Measurements from ENCODE around the gene ETFA.
"Not testable (repeated sequence)": the region's sequence is repeated elsewhere in the genome, so short reads cannot be mapped to it uniquely, and the experiment has no call there.

ETFA gene

GRCh38 chr15:76324066-76324465 lies 12.8 kb upstream of the ETFA start:
- no peak for DNase-seq (ENCODE audit: low read depth, low spot score)
- TF ChIP-seq CTCF (IDR thresholded peaks at IDR 0.05; ENCODE audit: low read depth, low read length) = no peak
- in situ Hi-C loops (cut with HindIII; ENCODE audit: low sequenced_read_pairs) = no loop called here
- no peak overlapping the region for H3K4me3 ChIP-seq (ENCODE audit: low read depth, low read length)

GRCh38 chr15:76321602-76322001 lies 10.3 kb upstream of the ETFA start:
- TF ChIP-seq CTCF (IDR thresholded peaks at IDR 0.05; ENCODE audit: low read depth, low read length) = no peak
- in situ Hi-C loops (cut with HindIII; ENCODE audit: low sequenced_read_pairs) = no loop called here
- no peak overlapping the region for H3K4me3 ChIP-seq (ENCODE audit: low read depth, low read length)
- DNase-seq (ENCODE audit: low read depth, low spot score) = no peak

- no peak overlapping the region for H3K4me3 ChIP-seq (ENCODE audit: low read depth, low read length)
- in situ Hi-C loops (cut with HindIII; ENCODE audit: low sequenced_read_pairs) = no loop called here
- TF ChIP-seq CTCF (IDR thresholded peaks at IDR 0.05; ENCODE audit: low read depth, low read length) = no peak
- no peak for DNase-seq (ENCODE audit: low read depth, low spot score)
Observed at GRCh38 chr15:76321171-76321570, 9.9 kb upstream of the ETFA start.

- DNase-seq (ENCODE audit: low read depth, low spot score) = no peak
- TF ChIP-seq CTCF (IDR thresholded peaks at IDR 0.05; ENCODE audit: low read depth, low read length) = no peak
- no peak overlapping the region for H3K4me3 ChIP-seq (ENCODE audit: low read depth, low read length)
- in situ Hi-C loops (cut with HindIII; ENCODE audit: low sequenced_read_pairs) = no loop called here
Observed at GRCh38 chr15:76320012-76320411, 8.7 kb upstream of the ETFA start.

- DNase-seq (ENCODE audit: low read depth, low spot score) = no peak
- in situ Hi-C loops (cut with HindIII; ENCODE audit: low sequenced_read_pairs) = no loop called here
- no peak overlapping the region for H3K4me3 ChIP-seq (ENCODE audit: low read depth, low read length)
- no peak for TF ChIP-seq CTCF (IDR thresholded peaks at IDR 0.05; ENCODE audit: low read depth, low read length)
Observed at GRCh38 chr15:76313731-76314130, 2.5 kb upstream of the ETFA start.

- DNase-seq (ENCODE audit: low read depth, low spot score); in situ Hi-C loops (cut with HindIII; ENCODE audit: low sequenced_read_pairs); H3K4me3 ChIP-seq (ENCODE audit: low read depth, low read length): not testable (repeated sequence)
Observed at GRCh38 chr15:76313175-76313567, 1.9 kb upstream of the ETFA start.

- TF ChIP-seq CTCF (IDR thresholded peaks at IDR 0.05; ENCODE audit: low read depth, low read length) = no peak
- no peak overlapping the region for H3K4me3 ChIP-seq (ENCODE audit: low read depth, low read length)
- no peak for DNase-seq (ENCODE audit: low read depth, low spot score)
- in situ Hi-C loops (cut with HindIII; ENCODE audit: low sequenced_read_pairs) = no loop called here
Observed at GRCh38 chr15:76312540-76313174, 1.4 kb upstream of the ETFA start.

Measured in astrocyte of the spinal cord (primary cell).